RPMI8226 (cell line): ENCODE results near the gene CFAP46.
"Not testable (repeated sequence)": the region's sequence is repeated elsewhere in the genome, so short reads cannot be mapped to it uniquely, and the experiment has no call there.

Experiments
- DNase-seq: peaks from one replicate; pipeline ENCODE4 v3.0.0-alpha.2; 2015

Gene CFAP46

DNA sequence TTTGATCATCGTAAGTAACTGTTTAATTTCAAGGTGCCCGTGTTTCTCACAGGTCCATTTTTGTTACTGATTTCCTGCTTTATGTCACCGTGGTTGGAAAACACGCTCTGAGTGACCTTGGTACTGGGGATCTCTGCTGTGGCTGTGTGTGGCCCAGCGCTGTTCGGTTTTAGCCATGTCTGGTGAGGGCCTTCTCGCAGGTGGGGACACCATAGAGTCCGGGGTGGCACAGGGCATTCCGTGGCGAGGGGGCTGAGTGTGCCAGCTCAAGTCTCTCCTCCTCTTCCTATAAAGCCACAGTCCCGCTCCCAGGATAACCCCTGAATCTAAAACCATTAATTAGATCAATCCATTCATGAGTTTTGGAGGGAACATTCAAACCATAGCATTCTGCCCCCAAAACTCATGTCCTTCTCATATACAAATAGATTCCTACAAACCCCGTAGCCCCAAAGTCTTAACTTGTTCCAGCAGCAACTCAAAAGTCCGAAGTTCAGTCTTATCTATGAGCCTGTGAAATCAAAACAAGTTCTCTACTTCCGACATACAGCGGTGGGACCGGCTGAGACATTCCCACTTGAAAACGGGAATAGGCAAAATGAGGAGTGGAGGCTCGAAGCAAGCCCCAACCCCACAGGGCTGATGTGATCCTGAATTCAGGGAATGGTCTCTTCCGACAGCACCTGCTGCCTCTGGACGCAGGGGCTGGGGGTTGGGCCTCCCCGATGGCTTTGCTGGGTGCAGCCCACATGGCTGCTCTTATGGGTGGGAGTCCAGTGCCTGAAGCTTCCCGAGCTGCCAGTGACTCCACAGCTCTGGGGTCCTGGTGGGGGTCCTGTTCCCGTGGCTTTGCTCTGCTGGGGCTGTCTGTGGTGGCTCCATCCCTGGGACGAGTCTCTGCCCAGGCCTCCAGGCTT is 101.4 kb downstream of the CFAP46 start:
- DNase-seq = no peak

DNA sequence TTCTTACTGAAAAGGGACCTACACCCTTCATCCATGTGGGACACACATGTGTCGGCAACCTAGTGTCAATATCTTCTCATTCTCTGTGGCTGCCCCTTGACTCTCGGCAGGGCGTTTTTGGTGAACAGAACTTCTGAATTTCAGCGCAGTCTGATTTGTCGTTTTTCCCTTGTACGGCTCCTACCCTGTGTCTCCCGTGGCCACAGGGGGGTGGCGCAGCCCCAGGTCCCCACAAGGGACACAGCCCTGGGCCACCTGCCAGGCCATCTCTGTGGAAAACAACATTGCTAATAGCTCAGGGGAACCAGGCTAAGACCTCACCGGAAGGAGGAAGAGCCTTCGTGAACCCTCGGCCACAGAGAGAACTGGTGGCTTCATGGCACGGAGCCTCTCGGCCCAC is 103.3 kb downstream of the CFAP46 start:
- DNase-seq = no peak

DNA sequence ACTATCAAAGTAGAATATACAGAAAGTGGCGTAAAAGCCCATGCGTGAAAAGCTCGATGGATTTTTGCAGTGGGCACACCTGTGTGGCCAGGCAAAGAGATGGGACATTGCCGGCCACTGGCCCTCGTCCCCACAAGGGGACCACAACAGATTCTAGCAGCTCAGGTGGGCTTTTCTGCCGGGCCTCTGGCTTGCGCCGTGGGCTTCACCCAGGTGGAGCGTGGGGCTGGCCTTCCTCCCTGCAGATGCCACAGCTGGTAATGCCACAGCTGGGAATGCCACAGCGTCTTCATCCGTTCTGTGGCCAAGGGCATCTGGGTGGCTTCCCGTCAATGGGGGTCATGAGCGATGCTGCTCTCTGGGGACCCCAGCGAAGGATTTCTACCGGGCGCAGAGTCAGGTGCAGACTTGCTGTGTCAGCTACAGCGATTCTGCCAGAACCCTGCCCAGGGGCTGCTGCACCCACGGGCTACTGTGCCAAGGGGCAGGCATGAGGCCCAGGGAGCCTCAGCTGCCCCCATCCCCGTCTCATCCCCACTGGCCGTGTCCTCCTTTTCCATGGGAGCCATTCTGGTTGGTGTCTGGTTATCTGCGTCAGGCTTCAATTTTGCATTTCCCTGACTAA is 103.9 kb downstream of the CFAP46 start:
- DNase-seq = no peak

DNA sequence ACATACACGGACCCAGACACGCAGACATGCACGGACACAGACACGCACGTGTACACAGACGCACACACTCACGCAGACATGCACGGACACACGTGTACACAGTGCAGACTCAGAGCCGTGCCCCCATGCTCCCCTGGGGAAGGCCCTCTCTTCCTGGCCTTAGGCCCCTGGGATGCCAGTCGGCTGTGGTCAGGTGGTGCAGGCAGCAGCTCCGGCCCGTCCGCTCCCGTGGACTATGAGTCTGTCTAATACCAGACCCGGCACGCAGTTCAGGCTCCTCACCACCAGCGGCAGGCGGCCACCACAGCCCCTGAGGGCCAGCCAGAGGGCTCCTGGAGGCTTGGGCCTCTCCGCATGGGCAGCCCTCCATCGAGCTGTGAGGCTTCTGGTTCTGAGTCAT is 104.5 kb downstream of the CFAP46 start:
- no peak for DNase-seq

DNA sequence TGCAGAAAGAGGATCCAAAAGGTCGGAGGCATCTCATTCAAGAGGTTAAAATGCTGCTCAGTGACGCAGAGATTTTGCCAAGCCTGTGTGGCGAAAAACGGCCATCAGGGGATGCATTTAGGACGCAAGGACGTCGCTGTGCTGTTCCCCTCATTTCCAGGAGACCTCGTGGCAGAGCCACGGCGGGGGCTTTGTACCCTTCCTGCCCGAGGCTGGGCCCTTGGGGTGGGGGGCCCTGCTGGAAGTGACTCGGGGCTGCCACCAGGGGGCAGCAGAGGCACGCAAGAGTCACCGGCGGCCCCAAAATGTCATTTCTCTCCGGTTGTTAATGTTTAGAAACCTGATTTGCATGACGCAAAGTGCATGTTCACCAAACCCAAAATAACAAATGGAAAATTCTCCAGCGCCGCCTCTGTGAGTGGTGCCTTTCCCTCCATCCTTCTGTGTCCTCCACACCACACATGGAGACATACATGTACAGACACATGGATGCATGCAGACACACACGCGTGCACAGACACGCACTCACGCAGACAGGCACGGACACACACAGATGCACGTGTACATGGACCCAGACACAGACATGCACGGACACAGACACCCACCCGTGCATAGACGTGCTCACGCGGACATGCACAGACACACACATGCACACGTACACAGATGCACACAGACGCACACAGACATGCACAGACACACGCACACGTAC is 105.4 kb downstream of the CFAP46 start:
- DNase-seq = peak; percentile 17

DNA sequence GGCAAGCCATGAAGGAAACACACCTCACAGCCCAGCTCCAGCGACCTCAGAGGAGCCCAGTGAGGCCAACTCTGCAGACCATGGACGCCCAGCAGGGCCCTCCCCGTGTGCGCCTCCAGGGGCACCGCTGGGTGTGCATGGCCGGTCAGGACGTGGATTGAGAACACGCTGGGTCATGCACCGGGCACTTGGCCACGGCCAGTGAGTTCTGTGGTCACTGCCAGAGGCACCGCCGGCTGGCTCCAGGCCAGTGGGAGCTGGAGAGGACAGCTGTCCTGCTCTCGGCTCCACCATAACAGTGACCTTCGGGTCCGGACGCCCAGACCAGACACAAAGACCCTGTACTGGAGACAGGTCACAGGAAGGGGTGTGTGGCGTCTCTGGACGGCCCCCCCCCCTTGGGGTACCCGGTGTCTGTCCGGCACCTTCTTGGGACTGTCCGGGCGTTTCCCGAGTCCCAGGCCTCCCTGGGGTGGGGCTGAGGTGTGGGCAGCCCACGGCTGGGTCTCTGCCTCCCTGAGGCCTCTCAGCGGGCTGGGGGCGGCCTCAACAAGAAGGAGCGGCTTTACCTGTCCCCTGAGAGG is 106.0 kb downstream of the CFAP46 start:
- DNase-seq = no peak

DNA sequence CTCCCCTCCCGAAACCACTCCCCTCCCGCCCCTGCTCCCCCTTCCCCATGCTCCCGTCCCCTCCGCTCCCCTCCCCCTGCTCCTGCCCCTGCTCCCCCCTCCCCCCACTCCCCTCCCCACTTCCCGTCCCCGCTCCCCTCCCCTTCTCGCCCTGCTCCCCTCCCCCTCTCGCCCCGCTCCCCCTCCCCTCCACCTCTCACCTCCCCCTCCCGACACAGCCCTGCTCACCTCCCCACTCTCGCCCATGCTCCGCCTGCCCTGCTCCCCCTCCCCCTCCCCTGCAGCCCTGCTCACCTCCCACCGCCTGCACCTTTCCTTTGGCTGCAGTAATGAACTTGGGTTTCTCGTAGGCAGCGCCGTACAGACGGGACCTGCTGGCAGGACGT is 106.5 kb downstream of the CFAP46 start:
- DNase-seq = no peak

DNA sequence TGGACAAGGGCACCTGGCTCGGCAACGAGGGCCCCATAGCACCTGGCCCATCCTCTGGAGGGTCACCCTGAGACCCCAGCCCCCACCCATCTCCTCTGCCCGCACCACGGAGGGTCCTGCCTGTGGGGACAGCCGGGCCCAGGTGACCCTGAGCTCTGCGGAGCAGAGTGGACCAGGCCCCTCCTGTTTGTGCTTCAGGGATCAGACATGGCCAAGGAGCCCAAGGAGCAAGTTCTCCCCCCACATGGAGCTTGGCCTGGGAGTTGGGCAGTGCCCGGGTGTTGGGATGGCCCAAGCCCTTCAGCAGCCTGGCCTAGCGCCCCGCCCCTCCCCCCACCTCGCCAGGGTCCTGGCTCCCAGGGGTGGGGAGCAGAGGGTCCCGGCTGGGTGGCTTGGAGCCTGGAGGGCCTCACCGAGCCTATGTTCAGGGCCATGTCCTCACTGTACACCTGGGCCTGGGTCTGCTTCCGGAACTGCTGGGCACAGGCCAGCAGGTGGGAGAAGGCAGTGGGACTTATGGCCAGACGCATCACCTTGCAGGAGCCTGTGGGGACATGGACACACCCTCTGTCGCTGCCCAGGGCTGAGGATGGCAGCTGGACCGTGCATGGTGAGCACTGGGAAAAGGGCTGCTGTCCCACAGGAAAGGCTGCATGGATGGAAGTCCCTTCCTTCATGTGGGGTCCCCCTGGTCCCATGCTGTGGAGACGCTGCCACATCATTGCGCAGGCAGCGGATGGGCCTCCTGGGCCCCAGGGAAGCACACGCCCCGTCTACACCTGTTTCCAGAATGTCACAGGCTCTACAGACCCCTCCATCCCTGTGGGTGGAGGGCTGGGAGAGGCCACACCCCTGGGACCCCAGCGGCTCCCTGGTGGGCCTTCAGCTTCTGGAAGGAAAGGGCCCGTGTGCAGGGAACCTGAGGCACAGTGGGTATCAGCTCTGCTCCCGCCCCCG is 107.2 kb downstream of the CFAP46 start:
- DNase-seq = no peak

DNA sequence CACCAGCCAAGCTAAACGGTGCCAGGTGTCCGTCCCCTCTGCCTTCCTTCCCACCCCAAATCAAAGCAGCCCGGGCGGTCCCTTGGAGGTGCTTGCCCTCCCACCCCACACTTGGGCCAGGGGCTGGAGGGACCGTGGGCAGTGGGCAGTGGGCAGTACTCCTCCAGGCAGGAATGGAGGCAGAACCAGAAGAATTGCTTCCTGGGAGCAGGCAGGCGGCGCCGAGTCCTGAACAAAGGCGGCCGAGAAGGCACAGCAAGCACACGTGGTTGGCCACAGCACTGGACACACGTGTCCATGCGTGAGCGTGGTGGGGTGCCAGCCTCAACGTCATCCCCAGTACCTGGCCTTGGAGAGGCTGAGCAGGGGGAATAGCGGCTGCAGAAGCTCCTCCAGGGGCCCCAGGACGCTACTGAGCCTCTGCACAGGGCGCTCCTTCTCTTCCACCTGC is 108.0 kb downstream of the CFAP46 start:
- no peak for DNase-seq

DNA sequence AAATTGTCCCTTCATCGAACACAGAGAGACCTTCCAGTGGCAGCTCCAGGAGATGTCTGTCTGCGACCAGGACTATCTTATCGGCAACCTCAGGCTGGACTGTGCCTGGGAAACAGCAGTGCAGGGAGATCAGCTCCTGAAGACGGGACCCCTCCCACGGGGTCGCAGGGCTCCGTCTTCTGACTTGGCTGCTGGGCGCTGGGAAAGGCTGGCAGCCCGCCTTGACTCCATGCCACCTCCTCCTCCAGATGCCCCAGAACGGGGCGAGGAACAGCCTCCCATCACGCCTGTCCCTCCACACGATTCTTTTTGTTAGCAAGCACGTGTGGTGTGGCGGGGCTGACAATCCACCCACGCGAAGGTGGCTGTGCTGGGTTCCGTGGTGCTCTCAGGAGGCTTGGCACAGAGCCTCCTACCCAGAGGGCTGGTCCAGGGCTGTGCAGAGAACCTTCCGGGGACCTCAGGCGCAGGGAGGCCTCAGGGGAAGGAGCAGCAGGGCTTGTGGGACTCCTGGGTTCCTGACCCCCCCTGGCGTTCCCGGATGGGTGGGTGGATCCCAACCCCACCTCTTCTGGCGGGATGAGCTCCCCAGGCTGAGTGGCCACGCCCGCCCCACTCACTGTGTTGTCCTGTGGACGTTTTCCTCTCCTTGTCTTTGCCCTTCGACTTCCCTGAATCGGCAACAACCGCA is 108.8 kb downstream of the CFAP46 start:
- no peak for DNase-seq

DNA sequence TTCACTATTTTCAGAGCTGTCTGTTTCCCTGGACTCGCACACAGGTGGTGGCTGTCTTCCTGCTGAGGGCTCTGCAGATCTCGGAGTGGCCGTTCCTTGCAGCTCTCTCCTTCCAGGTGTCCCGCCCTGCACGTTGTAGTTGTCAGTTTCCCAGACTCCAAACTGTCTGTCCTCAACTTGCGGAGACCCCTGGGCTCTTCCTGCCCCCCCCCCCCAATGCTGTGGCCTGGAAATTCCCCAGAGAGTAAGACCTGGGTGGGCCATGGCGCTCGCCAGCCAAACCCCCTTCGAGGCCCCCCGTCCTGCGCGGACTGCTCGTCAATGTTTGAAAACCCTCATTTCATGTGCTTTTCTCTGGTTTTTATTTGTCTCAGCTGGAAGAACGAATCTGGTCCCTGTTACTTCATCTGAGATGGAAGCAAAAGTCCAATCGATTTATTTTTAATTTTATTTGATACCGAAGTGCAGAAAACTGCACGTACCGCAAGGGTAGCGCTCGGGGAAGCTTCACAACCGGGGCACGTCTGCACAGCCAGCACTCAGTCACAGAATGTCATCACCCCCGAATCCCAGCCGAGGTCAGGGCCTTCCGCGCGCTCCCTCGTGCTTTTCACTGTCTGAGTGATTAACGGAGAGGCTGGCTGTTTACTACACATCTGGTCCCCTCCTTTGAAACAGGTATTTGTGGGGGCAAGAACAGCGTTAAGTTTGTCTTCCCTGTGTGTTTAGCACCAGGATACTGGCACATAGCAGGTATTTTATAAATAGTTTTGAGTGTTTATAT is 110.0 kb downstream of the CFAP46 start:
- DNase-seq = no peak

DNA sequence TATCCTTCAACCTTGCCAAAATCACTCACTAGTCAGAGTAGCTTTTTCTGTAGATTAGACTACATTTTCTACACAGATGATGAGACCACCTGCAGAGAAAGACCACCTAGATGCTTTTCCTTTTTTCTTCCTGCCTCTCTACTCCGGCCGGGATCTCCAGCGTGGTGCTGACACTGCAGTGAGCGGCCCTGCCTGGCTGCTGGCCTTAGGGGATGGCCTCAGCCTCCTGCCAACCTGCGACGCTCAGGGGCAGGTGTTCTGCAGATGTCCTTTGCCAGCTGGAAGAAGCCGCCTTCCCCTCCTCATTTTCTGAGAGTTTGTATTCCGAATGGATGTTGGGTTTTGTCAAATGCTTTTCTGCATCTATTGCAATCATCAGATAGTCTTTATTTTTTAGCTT is 113.0 kb downstream of the CFAP46 start:
- DNase-seq = no peak

DNA sequence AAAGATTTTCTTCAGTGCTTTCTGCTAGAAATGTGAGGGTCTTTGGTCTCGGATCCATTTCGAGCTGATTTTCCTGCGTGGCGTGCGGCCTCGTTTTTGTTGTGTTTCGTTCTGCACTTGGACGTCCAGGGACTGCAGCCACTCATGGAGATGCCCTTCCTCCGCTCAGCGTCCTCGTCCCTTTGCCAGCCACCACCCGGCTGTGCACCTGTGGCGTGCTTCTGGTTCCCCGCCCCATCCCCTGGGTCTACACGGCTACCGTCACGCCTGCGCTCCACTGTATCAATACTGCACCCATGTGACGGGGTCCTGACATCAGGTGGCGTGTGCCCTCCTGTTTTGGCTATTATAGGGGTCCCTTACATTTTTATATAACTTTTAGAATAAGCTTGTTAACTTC is 113.7 kb downstream of the CFAP46 start:
- no peak for DNase-seq

DNA sequence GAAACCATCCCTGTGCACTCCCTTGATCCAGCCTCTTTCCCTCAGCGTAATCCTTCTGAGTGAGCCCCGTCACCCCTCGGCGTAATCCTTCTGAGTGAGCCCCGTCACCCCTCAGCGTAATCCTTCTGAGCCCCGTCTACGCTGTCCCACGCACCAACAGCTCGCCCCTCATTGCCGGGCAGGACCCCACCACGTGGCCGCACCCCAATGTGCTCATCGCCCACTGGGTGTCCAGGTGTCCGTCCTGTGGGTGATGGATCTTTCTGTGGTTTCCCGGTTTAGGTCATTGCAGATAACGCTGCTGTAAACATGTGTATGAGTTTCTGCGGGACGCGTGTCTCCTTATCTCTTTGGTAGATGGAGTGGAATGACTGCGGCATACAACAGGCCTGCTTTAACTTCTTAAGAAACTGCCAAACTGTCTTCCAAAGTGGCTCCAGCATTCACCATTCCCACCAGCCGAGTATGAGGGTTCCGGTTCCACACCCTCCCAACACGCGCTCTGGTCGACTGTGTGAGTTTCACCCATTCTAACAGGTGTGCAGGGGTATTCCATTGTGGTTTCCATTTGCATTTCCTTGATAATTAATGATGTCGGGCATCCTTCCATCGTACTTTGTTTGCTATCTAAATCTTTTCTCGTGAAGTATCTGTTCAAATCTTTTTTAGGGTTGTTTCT is 114.4 kb downstream of the CFAP46 start:
- DNase-seq = no peak

DNA sequence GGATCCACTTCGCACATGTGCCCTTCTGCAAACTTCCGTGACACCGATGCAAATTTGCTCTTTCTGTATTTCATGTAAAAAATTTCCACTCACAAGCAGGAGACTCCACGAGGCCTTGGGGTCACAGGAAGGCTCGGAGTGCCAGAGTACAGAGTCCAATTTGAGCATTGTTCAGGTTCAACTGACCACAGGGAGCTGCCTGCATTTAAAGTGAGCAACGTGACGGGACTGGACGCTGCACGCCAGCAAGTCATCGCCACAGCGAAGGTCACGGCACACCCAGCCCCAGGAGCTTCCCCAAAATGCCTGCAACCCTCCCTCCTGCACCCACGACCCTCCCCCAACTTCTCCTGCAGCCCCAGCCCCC is 115.0 kb downstream of the CFAP46 start:
- DNase-seq = no peak

DNA sequence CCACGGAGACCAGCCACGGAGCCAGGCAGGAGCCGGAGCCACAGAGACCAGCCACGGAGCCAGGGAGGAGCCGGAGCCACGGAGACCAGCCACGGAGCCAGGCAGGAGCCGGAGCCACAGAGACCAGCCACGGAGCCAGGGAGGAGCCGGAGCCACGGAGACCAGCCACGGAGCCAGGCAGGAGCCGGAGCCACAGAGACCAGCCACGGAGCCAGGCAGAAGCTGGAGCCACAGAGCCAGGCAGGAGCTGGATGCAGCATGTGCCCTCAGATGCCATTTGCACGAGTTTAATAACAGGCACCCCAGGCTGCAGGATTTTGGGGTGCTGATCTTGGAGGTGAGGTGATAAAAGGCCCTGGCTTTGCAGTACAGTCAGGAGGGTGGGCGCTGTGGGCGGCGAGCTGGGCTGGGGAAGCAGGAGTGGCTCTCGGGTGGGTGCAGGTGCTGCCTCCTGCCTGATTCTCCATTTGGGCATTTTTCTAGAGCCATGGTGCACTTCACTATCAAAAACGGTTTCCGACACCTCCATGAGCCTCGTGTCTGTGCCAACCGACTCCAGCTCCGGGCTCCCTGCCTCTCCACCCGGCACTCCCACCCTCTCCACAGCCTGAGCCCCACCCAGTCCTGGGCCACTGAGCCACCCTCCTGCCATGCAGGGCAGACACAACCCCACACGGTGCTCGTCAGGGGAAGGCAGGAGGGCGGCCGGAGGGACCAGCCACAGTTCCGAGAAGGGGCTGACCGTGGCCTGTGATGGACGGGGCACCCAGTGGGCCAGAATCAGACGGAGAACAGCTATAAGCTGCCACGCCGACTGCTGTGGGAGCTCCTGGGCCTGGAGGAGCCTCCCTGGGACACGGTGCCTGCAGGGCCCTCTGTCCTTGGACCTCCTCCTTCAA is 115.6 kb downstream of the CFAP46 start:
- DNase-seq = no peak

DNA sequence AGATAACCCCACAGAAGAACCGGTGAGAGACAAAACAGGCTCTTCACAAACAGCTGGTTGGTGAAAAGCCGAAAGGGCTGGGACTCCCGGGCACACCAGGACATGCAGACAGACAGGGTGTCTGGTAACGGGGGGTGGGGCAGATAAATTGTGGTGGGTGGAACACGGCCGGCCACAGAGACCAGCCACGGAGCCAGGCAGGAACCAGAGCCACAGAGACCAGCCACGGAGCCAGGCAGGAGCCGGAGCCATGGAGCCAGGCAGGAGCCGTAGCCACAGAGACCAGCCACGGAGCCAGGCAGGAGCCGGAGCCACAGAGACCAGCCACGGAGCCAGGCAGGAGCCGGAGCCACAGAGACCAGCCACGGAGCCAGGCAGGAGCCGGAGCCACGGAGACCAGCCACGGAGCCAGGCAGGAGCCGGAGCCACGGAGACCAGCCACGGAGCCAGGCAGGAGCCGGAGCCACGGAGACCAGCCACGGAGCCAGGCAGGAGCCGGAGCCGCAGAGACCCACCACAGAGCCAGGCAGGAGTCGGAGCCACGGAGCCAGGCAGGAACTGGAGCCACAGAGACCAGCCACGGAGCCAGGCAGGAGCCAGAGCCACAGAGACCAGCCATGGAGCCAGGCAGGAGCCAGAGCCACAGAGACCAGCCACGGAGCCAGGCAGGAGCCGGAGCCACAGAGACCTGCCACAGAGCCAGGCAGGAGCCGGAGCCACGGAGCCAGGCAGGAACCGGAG is 116.4 kb downstream of the CFAP46 start:
- not testable (repeated sequence) for DNase-seq

DNA sequence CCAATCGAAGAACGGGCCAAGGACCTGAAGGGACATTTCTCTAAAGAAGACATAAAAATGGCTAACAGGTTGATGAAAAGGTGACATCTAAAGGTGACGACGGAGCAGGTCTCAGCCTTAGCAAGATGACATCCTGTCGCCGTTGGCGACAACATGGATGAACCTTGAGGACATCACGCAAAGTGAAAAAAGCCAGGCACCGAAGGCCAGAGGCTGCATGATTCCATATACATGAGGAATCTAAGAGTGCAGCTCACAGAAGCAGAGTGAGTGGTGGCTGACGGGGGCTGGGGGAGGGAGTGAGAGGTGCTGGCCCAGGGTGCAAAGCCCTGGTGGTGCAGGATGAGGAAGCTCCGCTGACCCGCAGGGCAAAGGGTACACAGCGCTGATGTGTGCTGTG is 122.3 kb downstream of the CFAP46 start:
- DNase-seq = no peak
